Measurements from ENCODE around the gene FRS3.

The FRS3 gene

GRCh38 chr6:41735427-41736185 is 44.1 kb downstream of the FRS3 start, which contains the start of gene TFEB:
TSS of gene TFEB (minus strand) at chr6:41735608. CDS start at chr6:41691213, 44,395 bp downstream.
- TF ChIP-seq CTCF (IDR thresholded peaks at IDR 0.05), result peak; percentile 96
- H3K27ac ChIP-seq, result peak within 1 kb of the TSS; percentile 97
- no peaks in the 10 kb centered on the region for H3K9me3 ChIP-seq
- H3K27me3 ChIP-seq, result no peaks in the 10 kb centered on the region
- peaks cover 30 to 37% of the 10 kb centered on the region in 2 experiments for H3K4me1 ChIP-seq (ENCODE audit: control insufficient read depth in 1 of 2, insufficient read depth in 1 of 2, low read depth in 1 of 2, low read length in 1 of 2)
- H3K4me3 ChIP-seq (ENCODE audit: low read depth in 1 of 2, low read length in 1 of 2), result peak within 1 kb of the TSS; percentile 82 to 89
- H3K36me3 ChIP-seq, result peaks cover 13% of the 10 kb centered on the region

- Histone ChIP-seq H3K27ac (peak overlapping the region; percentile 97), H3K36me3 (peaks cover 13% of the 10 kb centered on the region), H3K4me1 (ENCODE audit: control insufficient read depth in 1 of 2, insufficient read depth in 1 of 2, low read depth in 1 of 2, low read length in 1 of 2) (peaks cover 30 to 40% of the 10 kb centered on the region in 2 experiments), H3K4me3 (ENCODE audit: low read depth in 1 of 2, low read length in 1 of 2) (peak overlapping the region; percentile 82 to 89), H3K27me3 (no peaks in the 10 kb centered on the region), H3K9me3 (no peaks in the 10 kb centered on the region)
- no peak for TF ChIP-seq CTCF (IDR thresholded peaks at IDR 0.05)
Measured at GRCh38 chr6:41734666-41735426, 44.9 kb downstream of the FRS3 start.

- Histone ChIP-seq H3K27ac (peak overlapping the region; percentile 97), H3K4me1 (ENCODE audit: control insufficient read depth in 1 of 2, insufficient read depth in 1 of 2, low read depth in 1 of 2, low read length in 1 of 2) (peaks cover 34 to 42% of the 10 kb centered on the region in 2 experiments), H3K4me3 (ENCODE audit: low read depth in 1 of 2, low read length in 1 of 2) (peak overlapping the region; percentile 82 to 89), H3K9me3 (no peaks in the 10 kb centered on the region), H3K27me3 (no peaks in the 10 kb centered on the region), H3K36me3 (peaks cover 13% of the 10 kb centered on the region)
- peak; percentile 63 for TF ChIP-seq CTCF (IDR thresholded peaks at IDR 0.05)
Measured at GRCh38 chr6:41733707-41734665, 45.7 kb downstream of the FRS3 start.

GRCh38 chr6:41733360-41733706 is 46.4 kb downstream of the FRS3 start:
- H3K4me1 ChIP-seq (ENCODE audit: control insufficient read depth in 1 of 2, insufficient read depth in 1 of 2, low read depth in 1 of 2, low read length in 1 of 2), result peaks cover 40 to 49% of the 10 kb centered on the region in 2 experiments
- H3K9me3 ChIP-seq, result no peaks in the 10 kb centered on the region
- H3K27ac ChIP-seq, result peak overlapping the region; percentile 97
- peaks cover 16% of the 10 kb centered on the region for H3K36me3 ChIP-seq
- H3K4me3 ChIP-seq (ENCODE audit: low read depth in 1 of 2, low read length in 1 of 2), result peak overlapping the region; percentile 82 to 89
- no peaks in the 10 kb centered on the region for H3K27me3 ChIP-seq
- TF ChIP-seq CTCF (IDR thresholded peaks at IDR 0.05), result no peak

Data from neutrophil (primary cell).